ENCODE results near the gene CENPX. TPM values are rescaled to one million over a fixed set of nuclear protein-coding genes. Genes with fewer than 3 reads are reported as not detected.

The CENPX gene
- total RNA-seq, 1 donor from 2014 or later = 158 TPM

DNA sequence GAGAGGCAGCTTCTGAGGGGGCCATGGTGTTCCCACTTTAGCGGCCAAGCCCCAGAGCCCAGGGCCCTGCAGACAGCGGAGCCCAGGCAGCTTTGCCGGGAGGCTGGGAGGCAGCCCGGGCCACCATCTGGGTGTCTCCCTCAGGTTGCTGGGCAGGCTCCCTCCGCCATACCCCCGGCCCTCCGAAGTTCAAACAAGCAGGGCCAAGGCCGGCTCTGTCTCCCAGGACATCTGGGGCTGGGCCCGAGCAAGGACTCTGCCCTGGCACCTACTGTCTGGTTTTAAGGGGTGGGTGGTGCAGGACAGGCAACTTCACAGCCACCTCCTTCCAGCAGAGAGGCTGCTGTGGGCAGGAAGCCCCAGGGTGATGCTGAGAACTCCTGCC is 40.3 kb upstream of the CENPX start:
- TF ChIP-seq, protein P1, sequence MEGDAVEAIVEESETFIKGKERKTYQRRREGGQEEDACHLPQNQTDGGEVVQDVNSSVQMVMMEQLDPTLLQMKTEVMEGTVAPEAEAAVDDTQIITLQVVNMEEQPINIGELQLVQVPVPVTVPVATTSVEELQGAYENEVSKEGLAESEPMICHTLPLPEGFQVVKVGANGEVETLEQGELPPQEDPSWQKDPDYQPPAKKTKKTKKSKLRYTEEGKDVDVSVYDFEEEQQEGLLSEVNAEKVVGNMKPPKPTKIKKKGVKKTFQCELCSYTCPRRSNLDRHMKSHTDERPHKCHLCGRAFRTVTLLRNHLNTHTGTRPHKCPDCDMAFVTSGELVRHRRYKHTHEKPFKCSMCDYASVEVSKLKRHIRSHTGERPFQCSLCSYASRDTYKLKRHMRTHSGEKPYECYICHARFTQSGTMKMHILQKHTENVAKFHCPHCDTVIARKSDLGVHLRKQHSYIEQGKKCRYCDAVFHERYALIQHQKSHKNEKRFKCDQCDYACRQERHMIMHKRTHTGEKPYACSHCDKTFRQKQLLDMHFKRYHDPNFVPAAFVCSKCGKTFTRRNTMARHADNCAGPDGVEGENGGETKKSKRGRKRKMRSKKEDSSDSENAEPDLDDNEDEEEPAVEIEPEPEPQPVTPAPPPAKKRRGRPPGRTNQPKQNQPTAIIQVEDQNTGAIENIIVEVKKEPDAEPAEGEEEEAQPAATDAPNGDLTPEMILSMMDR (conservative IDR thresholded peaks at IDR 0.05; ENCODE audit: low read depth, low read length) = no peak
- no peak for DNase-seq (ENCODE audit: low read depth)
- no peak overlapping the region for H3K4me3 ChIP-seq (ENCODE audit: low read depth, low read length)

GRCh38 chr17:82062076-82062983 is 39.7 kb upstream of the CENPX start:
- TF ChIP-seq, protein P1 (conservative IDR thresholded peaks at IDR 0.05; ENCODE audit: low read depth, low read length) = peak; percentile 3
- no peak for DNase-seq (ENCODE audit: low read depth)
- H3K4me3 ChIP-seq (ENCODE audit: low read depth, low read length) = no peak overlapping the region

- TF ChIP-seq, protein P1 (conservative IDR thresholded peaks at IDR 0.05; ENCODE audit: low read depth, low read length) = no peak
- H3K4me3 ChIP-seq (ENCODE audit: low read depth, low read length) = no peak overlapping the region
- no peak for DNase-seq (ENCODE audit: low read depth)
Observed at GRCh38 chr17:82061047-82061925, 38.6 kb upstream of the CENPX start.

DNA sequence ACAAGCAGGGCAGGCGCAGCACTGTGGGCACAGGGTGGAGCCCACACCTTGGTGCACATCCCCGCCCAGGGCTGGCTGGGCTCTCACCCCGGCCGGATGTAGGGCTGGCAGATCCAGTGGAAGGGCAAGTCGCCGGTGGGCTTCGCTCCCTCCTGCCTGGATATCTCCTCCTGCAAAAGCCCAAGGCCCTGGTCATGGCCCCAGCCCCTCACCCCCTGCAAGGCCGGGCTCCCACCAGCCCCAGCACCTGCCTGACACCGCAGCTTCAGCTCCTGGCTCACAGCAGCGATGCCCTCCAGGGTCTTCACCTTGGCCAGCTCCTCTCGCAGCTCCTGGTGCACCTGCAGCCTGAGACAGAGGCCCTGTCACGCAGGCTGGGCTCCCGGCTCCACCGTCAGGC is 37.9 kb upstream of the CENPX start:
- DNase-seq (ENCODE audit: low read depth) = no peak
- TF ChIP-seq, protein P1 (conservative IDR thresholded peaks at IDR 0.05; ENCODE audit: low read depth, low read length) = no peak
- no peak overlapping the region for H3K4me3 ChIP-seq (ENCODE audit: low read depth, low read length)

- TF ChIP-seq, protein P1 (conservative IDR thresholded peaks at IDR 0.05; ENCODE audit: low read depth, low read length) = no peak
- no peak overlapping the region for H3K4me3 ChIP-seq (ENCODE audit: low read depth, low read length)
- no peak for DNase-seq (ENCODE audit: low read depth)
Observed at GRCh38 chr17:82060001-82060380, 37.3 kb upstream of the CENPX start.

- no peak for DNase-seq (ENCODE audit: low read depth)
- TF ChIP-seq, protein P1 (conservative IDR thresholded peaks at IDR 0.05; ENCODE audit: low read depth, low read length) = no peak
- no peak overlapping the region for H3K4me3 ChIP-seq (ENCODE audit: low read depth, low read length)
Observed at GRCh38 chr17:82059272-82060000, 36.8 kb upstream of the CENPX start.
